Muscle layer of duodenum (tissue), 2 donors: ENCODE measurements around the gene CPLX3.
A peak's percentile ranks its signal among the peaks of the same experiment; 100 is the strongest.

ENCODE experiments used
- H3K27ac ChIP-seq: one replicate; pipeline ENCODE4 v1.7.0; 2013; ENCODE audit warnings: mild to moderate bottlenecking, low read length
- H3K27me3 ChIP-seq: one replicate; pipeline ENCODE4 v1.7.0; 2013; ENCODE audit warnings: low read depth, mild to moderate bottlenecking, control low read depth, low read length
- H3K36me3 ChIP-seq, 2 donors: one replicate each; pipeline ENCODE4 v1.7.0; 2013; ENCODE audit warnings: low read length in 2 of 2, control low read depth in 1 of 2, mild to moderate bottlenecking in 1 of 2; ENCODE audit not compliant: insufficient read depth in 2 of 2, control insufficient read depth in 1 of 2
- H3K4me1 ChIP-seq, 2 donors: one replicate each; pipeline ENCODE4 v1.7.0; 2013; ENCODE audit warnings: low read length in 2 of 2, mild to moderate bottlenecking in 2 of 2, control low read depth in 1 of 2, moderate library complexity in 1 of 2; ENCODE audit not compliant: insufficient read depth in 2 of 2, control insufficient read depth in 1 of 2
- H3K4me3 ChIP-seq, 2 donors: one replicate each; pipeline ENCODE4 v1.7.0; 2013; ENCODE audit warnings: low read length in 2 of 2, low read depth in 1 of 2, mild to moderate bottlenecking in 1 of 2
- H3K9me3 ChIP-seq, 2 donors: one replicate each; pipeline ENCODE4 v1.7.0; 2013; ENCODE audit warnings: low read length in 2 of 2, control low read depth in 1 of 2, mild to moderate bottlenecking in 1 of 2; ENCODE audit not compliant: control insufficient read depth in 1 of 2
- donor health status: healthy.

CPLX3 gene

DNA sequence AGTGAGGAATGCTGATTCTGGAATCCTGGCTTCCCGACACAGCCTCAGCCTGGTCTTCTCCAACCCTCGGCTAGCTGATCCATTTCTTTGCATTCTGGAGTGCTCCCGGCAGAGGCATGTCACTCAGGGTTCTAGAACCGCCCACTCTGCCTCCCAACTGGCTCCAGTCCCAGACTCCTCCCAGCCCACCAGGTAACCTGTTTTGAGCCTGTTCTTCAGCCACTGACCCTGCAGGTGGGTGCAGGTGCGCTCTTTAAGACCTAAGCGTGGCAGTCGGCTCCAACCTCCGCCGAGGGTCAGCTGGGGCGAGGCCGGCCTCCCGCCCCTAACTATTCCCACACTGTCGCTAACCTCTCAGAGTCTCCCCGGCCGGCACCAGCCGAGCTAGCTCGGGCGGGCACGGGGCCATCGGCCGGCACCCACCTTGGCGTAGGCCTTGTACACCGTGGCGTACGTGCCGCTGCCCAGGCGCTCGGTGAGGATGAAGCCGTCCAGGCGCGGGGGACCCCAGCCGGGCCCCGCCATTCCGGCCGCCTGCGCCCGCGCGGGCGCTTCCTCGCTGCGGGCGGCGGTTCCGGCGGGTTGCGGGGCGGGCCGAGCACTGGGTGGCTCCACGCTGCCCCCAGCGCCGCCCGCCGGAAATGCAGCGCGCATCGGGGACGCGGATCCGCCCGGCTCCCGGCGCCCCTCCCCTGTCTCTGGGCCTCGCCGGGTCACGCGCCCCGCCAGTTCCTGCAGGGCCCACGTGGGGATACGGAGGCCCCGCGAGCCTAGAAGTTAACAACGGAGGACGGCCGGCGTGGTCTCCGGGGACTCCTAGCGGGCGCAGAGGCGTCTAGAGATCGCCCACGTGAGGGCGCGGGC, 16.4 kb downstream of the CPLX3 start, which contains the start of gene ULK3:
Gene ULK3, minus strand, starts transcription at position 576 of the 864 bp plus-strand sequence. Its CDS starts 51 bp downstream, at position 525.
- Histone ChIP-seq H3K4me3 (peak within 1 kb of the TSS; percentile 87 to 92), H3K36me3 (peaks cover 19 to 40% of the 10 kb centered on the region in 2 donors)

DNA sequence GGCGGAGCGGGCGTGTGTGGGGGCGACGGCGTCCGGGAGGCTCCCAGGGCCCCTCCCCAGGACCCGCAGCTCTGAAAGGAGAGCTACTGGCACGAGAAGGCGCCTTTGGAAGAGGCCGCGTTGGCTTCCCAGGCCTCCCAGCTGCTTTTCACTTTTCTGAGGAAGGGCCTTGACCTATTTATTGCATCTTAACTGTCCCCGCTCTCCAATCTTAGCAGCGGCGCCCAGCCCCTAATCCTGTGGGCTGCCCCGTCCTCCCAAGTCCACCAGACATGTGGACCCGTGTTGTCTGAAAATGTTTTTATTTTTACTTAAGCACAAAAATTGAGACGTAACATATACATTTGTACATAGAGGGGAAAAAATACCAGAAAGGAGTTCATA, 17.0 kb downstream of the CPLX3 start:
- Histone ChIP-seq H3K36me3 (peaks cover 24 to 45% of the 10 kb centered on the region in 2 donors), H3K4me3 (peak overlapping the region; percentile 39 to 92), H3K4me1 (peaks cover 14 to 19% of the 10 kb centered on the region in 2 donors), H3K9me3 (no peaks in the 10 kb centered on the region), H3K27ac (peak overlapping the region; percentile 69), H3K27me3 (no peaks in the 10 kb centered on the region)

More for the DNA sequence above, 16.4 kb downstream of the CPLX3 start, which contains the start of gene ULK3:
- Histone ChIP-seq H3K27ac (peak within 1 kb of the TSS; percentile 69), H3K4me1 (peaks cover 14 to 19% of the 10 kb centered on the region in 2 donors), H3K27me3 (no peaks in the 10 kb centered on the region), H3K9me3 (no peaks in the 10 kb centered on the region)

DNA sequence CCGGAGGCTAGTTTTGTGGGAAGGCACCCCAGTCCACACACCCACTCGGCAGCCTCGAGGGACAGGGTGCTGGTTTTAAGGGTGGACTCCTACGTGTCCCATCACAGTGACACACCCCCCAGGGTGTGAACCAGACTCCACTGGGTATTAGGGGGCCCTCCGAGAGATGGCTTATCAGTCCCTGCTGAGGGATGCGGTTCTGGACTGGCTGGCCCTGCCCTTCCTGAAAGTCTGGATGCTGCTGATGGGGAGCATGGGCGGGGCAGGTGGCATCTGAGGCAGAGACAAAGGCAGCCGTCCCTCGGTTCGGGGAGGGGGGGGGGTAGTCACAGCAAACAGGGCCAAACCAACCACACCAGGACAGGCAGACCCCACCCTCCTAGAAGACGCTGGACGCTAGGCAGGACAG, 17.5 kb downstream of the CPLX3 start:
- Histone ChIP-seq H3K36me3 (peaks cover 26 to 45% of the 10 kb centered on the region in 2 donors), H3K27me3 (no peaks in the 10 kb centered on the region), H3K27ac (peak overlapping the region; percentile 69), H3K4me1 (peaks cover 14 to 19% of the 10 kb centered on the region in 2 donors), H3K4me3 (peak overlapping the region; percentile 39 to 92), H3K9me3 (no peaks in the 10 kb centered on the region)

DNA sequence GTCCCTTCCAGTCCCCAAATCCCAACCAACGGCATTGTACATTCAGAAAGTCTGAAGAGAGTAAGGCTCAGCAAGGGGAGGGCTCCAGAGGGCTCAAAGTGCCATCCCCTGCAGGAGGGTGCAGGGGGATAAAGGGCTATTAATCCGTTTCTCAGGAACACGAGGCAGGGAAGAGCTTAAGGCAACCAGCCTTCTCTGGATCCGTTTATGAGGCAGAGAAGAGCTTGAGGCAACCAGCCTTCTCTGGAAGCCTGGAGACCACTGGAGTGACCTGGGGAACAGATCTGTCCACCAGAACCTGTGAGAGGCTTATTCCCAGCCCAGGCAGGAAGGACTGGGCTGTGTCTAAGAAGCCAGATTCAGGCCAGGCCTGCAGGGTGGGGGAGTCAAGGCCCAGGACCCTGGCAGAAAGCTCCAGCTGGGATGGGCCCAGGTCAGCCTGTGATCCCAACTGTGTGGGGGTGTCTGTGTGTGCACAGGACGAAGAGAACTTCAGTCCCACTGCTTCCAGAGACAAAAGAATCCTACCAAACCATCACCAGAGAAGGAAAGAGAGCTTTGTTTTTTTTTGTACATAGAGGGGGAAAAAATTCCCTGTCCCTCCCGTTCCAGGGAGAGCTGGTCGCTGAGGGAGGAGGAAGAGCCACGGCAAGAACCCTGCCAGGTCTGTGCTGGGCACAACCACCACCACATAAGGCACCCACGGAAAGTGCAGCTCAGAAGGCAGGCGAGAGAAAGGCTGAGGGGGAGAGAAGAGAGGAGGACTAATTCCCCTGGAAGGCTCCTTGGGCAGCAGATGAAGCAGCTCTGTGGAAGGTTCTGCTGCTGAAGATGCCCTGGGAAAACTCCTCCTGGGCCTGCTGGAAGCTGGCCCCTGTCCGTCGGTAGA, 18.1 kb downstream of the CPLX3 start:
- H3K27ac ChIP-seq = no peak overlapping the region
- no peaks in the 10 kb centered on the region for H3K27me3 ChIP-seq
- peaks cover 14 to 19% of the 10 kb centered on the region in 2 donors for H3K4me1 ChIP-seq
- H3K36me3 ChIP-seq = peaks cover 26 to 39% of the 10 kb centered on the region in 2 donors
- H3K9me3 ChIP-seq = no peaks in the 10 kb centered on the region
- H3K4me3 ChIP-seq = no peak overlapping the region

DNA sequence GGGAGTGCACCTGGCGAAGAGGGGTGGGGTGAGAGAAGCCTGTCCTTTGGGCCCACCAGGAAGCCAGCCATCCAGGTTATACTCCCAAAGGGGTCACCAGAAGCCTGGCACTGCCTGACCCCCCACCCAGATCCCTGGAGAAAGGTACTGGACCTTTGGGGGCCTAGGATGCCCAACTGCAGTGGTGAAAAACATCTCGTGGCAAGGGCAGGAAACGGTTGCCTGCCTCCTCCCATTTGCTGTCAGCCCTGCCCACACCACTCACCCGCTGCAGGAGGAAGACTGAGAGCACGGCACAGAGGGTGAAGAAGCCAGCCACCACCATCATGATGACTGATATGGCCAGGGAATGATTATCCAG, 18.8 kb downstream of the CPLX3 start:
- Histone ChIP-seq H3K4me1 (peaks cover 14 to 19% of the 10 kb centered on the region in 2 donors), H3K27me3 (no peaks in the 10 kb centered on the region), H3K36me3 (peaks cover 26 to 44% of the 10 kb centered on the region in 2 donors), H3K27ac (no peak overlapping the region), H3K9me3 (no peaks in the 10 kb centered on the region), H3K4me3 (no peak overlapping the region)

DNA sequence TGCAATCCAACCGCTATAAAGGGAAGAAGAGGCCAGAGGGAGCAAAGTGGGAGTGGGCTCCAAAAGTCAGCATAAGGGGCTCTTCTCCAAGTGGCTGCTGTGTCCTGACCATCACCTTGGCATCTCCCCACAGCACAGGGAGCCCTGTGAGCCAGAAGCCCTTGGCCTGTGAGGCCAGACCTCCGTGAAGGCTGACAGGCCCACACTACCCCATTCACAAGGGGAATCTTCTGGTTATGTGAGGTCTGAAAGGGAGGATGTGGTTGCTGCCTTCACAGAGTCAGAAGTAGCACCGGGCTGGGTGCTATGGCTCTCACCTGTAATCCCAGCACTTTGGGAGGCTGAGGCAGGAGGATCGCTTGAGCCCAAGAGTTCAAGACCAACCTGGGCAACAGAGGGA, 19.2 kb downstream of the CPLX3 start:
- peaks cover 30 to 48% of the 10 kb centered on the region in 2 donors for H3K36me3 ChIP-seq
- no peaks in the 10 kb centered on the region for H3K9me3 ChIP-seq

DNA sequence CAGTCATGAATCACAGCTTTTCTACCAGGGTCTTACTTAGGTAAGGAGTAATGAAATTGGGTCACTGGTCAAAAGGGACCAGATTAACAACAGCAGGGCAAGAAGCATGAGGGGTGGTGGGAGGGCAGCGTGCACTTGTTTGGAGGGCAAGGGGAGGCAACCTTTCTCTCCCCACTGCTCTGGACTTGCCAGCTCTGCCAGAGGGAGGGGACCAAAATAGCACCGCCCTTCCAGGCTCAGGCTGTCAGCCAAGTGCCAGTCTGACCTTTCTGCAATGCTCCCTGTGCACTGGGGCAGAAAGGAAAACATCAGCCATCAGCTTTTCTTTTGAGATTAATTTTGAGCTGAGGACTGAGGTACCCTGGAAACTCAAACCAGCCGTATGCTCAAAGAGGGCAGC, 21.0 kb downstream of the CPLX3 start:
- no peaks in the 10 kb centered on the region for H3K27me3 ChIP-seq
- H3K36me3 ChIP-seq = peaks cover 49 to 66% of the 10 kb centered on the region in 2 donors
- no peak overlapping the region for H3K4me3 ChIP-seq
- no peak overlapping the region for H3K27ac ChIP-seq
- no peaks in the 10 kb centered on the region for H3K9me3 ChIP-seq
- peaks cover 6 to 7% of the 10 kb centered on the region in 2 donors for H3K4me1 ChIP-seq

More for the DNA sequence above, 19.2 kb downstream of the CPLX3 start:
- Histone ChIP-seq H3K4me3 (no peak overlapping the region), H3K27me3 (no peaks in the 10 kb centered on the region), H3K4me1 (peaks cover 14 to 19% of the 10 kb centered on the region in 2 donors), H3K27ac (no peak overlapping the region)

DNA sequence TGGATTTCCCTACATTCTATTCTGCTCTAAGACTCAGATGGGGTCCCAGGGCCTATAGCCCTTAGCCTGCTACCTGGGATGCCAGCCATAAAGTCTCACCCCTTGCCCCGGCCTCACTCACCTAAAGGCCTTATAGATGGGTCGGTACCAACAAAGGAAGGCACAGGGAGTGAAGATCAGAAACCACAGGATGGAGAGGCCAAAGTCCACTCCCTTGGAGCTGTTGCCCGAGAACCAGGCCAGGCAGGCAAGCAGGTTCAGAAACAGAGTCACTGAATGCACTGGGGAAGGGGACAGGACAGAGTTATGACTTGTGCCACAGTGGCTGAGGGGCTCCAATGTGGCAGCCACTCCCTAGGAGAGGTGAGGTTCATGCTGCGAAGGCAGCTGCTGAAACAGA, 24.0 kb downstream of the CPLX3 start:
- no peak overlapping the region for H3K4me3 ChIP-seq
- no peaks in the 10 kb centered on the region for H3K27me3 ChIP-seq
- H3K36me3 ChIP-seq = peaks cover 54 to 72% of the 10 kb centered on the region in 2 donors
- H3K27ac ChIP-seq = no peak overlapping the region
- H3K4me1 ChIP-seq = no peaks in the 10 kb centered on the region
- H3K9me3 ChIP-seq = no peaks in the 10 kb centered on the region

DNA sequence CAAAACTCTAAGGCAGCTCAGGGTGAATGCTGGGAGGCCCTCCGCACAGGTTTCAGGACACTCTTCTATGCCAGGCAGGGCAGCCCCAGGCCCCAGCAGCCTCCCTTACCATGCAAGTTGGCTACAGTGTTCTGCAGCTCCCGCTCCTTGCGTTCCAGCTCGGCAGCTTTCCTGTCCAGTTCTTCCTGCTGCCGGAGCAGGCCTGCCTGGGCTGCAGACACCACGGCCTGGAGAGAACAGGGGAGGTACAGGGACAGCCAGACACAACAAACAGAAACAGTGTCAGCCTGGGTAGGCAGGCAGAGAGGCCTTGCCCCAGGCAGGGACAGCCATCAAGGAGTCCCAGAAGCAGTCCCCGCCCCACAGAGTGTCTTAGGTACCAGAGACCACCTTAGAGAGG, 25.5 kb downstream of the CPLX3 start:
- Histone ChIP-seq H3K27me3 (no peaks in the 10 kb centered on the region), H3K4me1 (peaks cover 0 to 1% of the 10 kb centered on the region in 2 donors), H3K27ac (no peak overlapping the region), H3K4me3 (no peak overlapping the region), H3K9me3 (no peaks in the 10 kb centered on the region), H3K36me3 (peaks cover 54 to 67% of the 10 kb centered on the region in 2 donors)

DNA sequence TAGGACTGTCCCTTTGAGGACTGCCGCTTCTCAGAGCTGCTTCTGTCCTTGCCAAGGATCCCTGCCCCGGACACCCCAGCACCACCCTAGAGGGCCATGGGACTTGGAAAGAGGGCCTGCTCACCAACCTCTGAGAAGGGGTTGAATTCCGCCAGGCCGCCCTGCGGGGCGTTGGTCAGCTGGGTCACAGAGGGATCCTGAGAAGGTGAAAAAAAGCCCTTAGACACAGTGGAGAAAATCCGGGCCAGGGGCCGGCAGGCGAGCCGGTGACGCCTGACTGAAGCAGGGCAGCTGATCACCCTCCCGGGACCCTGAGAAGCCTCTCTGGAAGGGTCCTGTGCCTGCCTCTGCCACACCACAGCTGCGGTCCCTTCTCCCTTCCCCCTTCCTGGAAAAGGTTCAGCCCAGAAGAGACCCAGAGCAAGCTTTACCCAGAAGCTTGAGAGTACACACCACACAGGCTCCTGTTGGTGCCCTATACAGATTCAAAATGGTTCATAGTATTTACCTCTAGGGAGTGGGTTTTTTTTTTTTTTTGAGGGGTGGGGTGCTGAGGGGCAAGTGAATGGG, 28.1 kb downstream of the CPLX3 start:
- H3K9me3 ChIP-seq = no peaks in the 10 kb centered on the region
- no peaks in the 10 kb centered on the region for H3K27me3 ChIP-seq
- peaks cover 37 to 47% of the 10 kb centered on the region in 2 donors for H3K36me3 ChIP-seq
- peaks cover 5 to 24% of the 10 kb centered on the region in 2 donors for H3K4me1 ChIP-seq
- H3K27ac ChIP-seq = no peak overlapping the region
- H3K4me3 ChIP-seq = no peak overlapping the region

DNA sequence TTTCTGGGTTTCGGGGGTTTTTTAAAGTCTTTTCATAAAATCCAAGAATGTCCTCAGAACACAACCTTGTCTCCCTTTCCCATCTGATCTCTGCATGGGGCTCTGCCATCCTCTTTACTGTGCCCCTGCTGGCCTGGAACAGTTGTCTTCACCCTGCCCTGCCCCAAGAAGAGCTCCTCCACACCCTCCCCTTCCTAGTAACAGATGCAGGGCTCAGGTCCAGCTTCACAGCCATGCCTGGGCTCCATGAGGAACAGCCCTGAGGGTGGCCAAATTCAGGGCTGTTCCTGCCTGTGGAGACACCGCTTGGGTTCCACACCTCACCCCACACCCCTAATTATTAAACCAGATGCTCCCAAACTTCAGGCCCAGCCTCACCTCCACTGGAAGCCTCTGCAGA, 29.4 kb downstream of the CPLX3 start:
- H3K4me3 ChIP-seq = no peak overlapping the region
- no peaks in the 10 kb centered on the region for H3K9me3 ChIP-seq
- peaks cover 5 to 27% of the 10 kb centered on the region in 2 donors for H3K4me1 ChIP-seq
- no peak overlapping the region for H3K27ac ChIP-seq
- peaks cover 30 to 35% of the 10 kb centered on the region in 2 donors for H3K36me3 ChIP-seq
- H3K27me3 ChIP-seq = no peaks in the 10 kb centered on the region
